ENCODE measurements around the gene SNTG2.
"Not testable (repeated sequence)": the region's sequence is repeated elsewhere in the genome, so short reads cannot be mapped to it uniquely, and the experiment has no call there.

Gene SNTG2

DNA sequence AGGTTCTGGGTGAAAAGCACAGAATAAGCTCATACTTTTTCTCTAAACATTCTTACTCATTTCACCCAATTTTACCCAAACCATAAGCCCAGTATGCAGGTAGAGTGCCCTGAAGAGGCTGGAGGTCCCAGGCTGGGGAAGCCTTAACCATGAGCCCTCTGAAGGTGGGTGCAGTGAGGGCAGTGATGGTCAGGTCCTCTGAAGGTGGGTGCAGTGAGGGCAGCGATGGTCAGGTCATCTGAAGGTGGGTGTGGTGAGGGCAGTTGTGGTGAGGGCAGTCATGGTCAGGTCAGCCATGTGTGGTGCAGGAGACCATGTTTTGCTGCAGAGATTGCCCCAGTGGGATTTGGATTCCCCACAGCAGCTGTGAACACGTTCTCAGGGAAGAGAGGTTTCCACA is 148.8 kb downstream of the SNTG2 start:
- no peak for DNase-seq (ENCODE audit: low spot score)

DNA sequence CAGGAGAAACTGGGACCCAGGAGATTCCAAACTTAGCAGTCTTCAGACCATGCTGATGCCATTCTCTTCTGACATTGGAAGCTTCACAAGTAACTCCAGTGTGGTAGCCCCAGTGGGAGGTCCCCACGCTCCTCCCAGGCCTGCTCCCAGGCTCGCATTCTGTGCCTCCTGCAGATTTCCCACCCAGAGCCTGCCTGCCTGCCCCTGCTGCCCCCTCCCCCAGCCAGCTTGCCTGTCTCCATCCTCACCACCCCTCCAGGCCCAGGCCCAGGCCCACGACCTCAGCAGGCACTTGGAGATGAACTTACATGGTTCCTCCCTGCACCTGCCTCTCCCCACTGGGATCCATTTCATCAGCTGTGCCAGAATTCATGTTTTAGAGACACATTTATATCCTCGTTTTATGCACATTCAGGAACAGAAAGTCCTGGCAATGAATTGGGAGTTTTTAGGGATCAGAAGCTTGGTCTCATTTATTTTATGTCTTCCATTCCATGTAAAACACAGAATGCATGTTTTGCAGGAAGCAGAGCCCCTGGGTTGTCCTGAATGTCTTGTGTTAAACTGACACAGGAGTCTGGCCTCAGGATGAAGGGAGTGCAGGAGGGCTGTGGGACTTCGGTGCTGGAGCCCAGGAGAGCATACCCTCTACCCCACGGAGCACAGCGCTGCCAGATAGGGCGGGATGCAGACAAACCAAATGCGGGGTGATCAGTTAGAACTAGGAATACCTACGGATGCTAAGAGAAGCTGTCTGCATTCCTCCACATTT is 150.5 kb downstream of the SNTG2 start:
- DNase-seq (ENCODE audit: low spot score), result no peak

DNA sequence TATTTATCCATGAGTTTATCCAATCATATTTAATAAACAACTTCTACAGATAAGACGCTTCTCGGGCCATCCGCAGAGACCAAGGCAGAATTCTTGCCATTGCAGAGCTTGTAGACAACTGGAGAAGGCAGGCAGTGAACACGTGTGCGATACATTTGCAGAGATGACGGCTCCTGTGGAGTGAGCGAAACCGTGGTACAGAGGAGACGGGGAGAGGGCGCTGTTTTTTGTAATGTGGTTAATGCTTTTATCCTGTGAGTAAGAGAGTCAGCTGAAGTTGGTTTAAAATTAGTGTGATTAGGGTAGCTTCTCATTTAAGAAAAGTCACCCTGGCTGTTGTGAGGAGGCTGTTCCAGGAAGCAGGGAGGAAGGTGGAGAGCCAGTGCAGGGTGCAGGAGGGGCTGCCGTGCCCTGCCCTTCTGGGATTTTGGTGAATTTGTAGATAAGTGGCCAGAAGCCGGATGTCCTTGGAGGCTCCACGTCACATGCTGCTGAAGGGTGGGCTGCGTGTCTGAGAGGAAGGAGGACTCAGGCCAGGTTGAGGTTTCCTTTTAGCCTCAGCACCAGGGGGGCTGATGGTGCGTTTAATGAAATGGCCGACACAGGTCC is 151.4 kb downstream of the SNTG2 start:
- DNase-seq (ENCODE audit: low spot score), result no peak

GRCh38 chr2:1104364-1104763 is 153.7 kb downstream of the SNTG2 start:
- no peak for DNase-seq (ENCODE audit: low spot score)

- not testable (repeated sequence) for DNase-seq (ENCODE audit: low spot score)
Observed at GRCh38 chr2:1106344-1106743, 155.7 kb downstream of the SNTG2 start.

GRCh38 chr2:1115843-1116539 is 165.3 kb downstream of the SNTG2 start:
- no peak for DNase-seq (ENCODE audit: low spot score)

GRCh38 chr2:1117569-1117968 is 166.9 kb downstream of the SNTG2 start:
- no peak for DNase-seq (ENCODE audit: low spot score)

DNA sequence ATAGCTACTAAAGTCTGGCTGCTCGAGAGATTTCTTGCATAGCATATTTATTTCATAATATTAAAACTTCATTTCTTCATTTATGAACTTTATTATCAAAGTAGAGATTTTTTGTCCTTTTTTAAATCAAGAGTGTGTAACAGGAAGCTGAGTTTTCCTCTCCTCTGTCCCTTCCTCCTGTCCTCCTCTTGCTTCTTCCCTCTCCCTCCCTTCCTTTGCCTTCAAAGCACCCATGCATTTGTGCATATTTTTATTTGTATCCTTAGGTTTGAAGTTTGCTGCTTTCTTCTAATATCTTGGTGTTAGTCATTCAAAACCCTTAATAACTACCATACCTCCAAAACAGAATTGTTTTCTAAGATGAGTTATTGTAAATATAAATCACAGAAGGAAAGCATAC is 174.6 kb downstream of the SNTG2 start:
- no peak for DNase-seq (ENCODE audit: low spot score)

GRCh38 chr2:1125633-1126370 is 175.2 kb downstream of the SNTG2 start:
- DNase-seq (ENCODE audit: low spot score), result no peak

DNA sequence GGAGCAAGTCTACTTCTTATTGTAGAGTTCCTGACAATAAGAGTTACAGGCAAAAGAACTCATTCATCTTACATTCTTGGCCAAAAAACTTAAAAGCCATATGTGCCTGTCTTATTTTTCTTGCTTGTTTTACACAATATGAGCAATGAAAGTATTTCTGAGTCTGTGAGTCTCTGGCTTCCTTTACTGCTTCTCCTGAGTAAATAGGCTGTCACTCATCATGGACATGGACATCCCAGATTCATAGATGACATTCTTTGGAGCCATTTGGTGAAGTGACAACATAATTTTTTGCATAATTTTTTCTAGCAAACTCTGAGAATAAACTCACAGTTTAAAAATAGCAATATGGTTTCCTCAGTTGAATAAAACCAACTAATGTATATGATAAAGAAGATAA is 179.3 kb downstream of the SNTG2 start:
- DNase-seq (ENCODE audit: low spot score), result no peak

DNA sequence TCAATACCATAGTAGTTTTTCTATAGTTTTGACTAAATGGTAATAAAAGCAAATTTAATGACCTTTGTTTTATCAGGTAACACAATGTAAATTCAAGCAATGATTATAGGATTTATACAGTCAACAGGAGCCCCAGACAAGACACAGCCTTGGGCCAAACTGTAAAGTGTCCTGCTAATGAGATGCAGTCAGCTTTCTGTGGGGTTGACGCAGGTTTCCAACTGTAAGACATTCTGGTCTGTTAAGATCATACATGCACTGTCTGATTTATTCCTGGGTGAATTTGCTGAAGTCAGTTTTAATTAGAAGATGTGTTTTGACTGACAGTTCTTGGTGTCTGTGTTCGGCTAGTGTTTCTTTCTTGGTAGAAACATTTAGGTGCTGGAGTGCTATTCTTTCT is 180.3 kb downstream of the SNTG2 start:
- DNase-seq (ENCODE audit: low spot score), result no peak

DNA sequence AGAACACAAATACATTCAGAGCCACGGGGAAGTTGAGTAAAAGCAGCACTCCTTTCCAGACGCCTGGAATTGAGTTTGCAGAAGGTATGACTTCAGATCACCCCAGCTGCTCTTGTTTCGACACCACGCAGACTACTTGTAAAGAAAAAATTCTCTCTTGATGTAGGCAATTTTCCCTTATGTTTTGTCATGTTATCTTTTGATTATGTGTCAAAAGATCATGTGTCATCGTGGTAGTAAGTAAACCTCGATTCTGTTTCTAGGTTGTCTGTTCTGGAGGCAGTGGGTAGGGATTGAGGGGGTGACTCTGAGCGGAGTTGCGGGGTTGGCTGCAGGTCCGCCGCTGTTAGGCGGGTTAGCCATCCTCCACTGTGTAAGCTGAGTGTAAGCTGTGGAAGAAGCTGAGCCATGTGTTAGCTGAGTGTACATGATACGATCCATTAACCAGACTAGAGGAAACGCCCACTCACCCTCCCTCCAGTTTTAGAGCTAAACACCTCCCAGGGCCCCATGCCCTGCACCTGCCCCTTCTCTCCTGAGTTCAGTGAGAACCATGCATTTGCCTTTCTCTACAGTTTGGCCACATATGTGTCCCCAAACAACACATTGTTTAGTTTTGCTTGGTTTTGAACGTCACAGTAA is 181.8 kb downstream of the SNTG2 start:
- DNase-seq (ENCODE audit: low spot score), result no peak

GRCh38 chr2:1133896-1134295 is 183.2 kb downstream of the SNTG2 start:
- not testable (repeated sequence) for DNase-seq (ENCODE audit: low spot score)

DNA sequence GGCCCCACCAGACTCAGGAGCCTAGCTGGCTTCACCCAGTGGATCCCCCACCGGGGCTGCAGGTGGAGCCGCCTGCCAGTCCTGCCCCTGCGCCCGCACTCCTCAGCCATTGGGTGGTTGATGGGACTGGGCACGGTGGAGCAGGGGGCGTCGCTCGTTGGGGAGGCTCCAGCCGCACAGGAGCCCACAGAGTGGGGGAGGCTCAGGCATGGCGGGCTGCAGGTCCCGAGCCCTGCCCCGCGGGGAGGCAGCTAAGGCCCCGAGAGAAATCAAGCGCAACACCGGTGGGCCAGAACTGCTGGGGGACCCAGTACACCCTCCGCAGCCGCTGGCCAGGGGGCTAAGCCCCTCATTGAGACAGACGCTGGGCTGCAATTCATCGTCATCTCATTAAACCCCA is 184.0 kb downstream of the SNTG2 start:
- DNase-seq (ENCODE audit: low spot score), result no peak

- no peak for DNase-seq (ENCODE audit: low spot score)
Observed at GRCh38 chr2:1136067-1136466, 185.4 kb downstream of the SNTG2 start.

- no peak for DNase-seq (ENCODE audit: low spot score)
Observed at GRCh38 chr2:1136846-1137245, 186.2 kb downstream of the SNTG2 start.

GRCh38 chr2:1137264-1137663 is 186.6 kb downstream of the SNTG2 start:
- DNase-seq (ENCODE audit: low spot score), result no peak

GRCh38 chr2:1137913-1138391 is 187.3 kb downstream of the SNTG2 start:
- DNase-seq (ENCODE audit: low spot score), result no peak

DNA sequence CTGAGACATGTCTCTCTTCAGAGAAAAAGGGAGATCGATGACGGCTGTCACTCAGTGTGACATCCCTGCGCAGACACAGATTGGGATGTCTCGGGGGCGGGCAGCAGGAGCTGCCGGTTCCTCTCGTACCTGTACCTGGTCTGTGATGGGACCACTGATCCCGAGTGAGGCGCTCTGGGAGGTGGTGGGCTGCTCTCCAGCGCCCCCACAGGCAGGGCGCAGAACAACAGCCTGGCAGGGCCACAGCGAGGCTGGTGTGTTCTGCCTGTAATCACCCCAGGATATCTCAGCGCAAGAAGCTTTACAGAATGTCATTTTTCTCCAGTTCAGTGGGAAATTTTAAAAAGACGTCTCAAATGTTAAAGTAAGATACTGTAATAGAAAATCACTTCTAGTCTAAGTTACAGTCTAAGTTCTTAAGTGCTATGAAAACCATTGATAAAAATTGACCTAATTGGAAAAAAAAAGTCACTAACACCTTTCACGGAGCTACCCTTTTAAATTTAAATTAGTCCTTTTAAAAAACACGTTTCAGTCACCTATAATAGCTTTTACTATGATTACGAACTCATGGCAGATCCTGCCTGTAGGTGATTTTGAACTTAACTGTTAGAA is 189.8 kb downstream of the SNTG2 start:
- DNase-seq (ENCODE audit: low spot score), result no peak

- no peak for DNase-seq (ENCODE audit: low spot score)
Observed at GRCh38 chr2:1141079-1141478, 190.4 kb downstream of the SNTG2 start.

GRCh38 chr2:1143129-1143528 is 192.5 kb downstream of the SNTG2 start:
- DNase-seq (ENCODE audit: low spot score), result no peak

All from SW480 (cell line).